Fibroblast of lung (primary cell): Measurements from ENCODE around the gene ING3.

Source experiments
- EZH2 ChIP-seq: IDR thresholded peaks from 2 replicates; pipeline ENCODE4 v1.5.1; 2012; ENCODE audit warnings: low read length, control low read depth, mild to moderate bottlenecking; ENCODE audit errors: missing control alignments
- TF ChIP-seq, protein P1 (sequence below), 2 donors: IDR thresholded peaks in 1 of 2; conservative IDR thresholded peaks in 1 of 2; 1 replicate in 1 of 2; 2 replicates in 1 of 2; pipeline ENCODE4 v1.5.1; 2011 to 2012; ENCODE audit warnings: low read length in 2 of 2, control low read depth in 1 of 2, inconsistent platforms in 1 of 2, low read depth in 1 of 2, mild to moderate bottlenecking in 1 of 2

DNA sequence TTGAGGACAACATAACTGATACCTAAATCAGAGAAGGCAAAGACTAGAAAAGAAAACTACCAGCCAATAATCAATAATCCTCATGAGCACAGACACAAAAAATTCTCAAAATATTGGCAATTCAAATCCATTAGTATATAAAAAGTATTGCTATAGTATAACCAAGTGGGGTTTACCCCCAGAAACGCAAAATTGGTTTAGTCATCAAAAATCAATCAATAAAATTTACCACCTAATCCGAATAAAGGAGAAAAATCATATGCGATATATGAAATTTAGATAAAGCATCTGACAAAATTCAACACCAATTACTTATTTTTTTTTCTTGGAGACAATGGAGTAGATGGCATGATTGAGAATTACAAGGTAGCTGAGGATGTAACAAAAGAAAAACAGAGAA is 11.2 kb upstream of the ING3 start:
- TF ChIP-seq, protein P1, sequence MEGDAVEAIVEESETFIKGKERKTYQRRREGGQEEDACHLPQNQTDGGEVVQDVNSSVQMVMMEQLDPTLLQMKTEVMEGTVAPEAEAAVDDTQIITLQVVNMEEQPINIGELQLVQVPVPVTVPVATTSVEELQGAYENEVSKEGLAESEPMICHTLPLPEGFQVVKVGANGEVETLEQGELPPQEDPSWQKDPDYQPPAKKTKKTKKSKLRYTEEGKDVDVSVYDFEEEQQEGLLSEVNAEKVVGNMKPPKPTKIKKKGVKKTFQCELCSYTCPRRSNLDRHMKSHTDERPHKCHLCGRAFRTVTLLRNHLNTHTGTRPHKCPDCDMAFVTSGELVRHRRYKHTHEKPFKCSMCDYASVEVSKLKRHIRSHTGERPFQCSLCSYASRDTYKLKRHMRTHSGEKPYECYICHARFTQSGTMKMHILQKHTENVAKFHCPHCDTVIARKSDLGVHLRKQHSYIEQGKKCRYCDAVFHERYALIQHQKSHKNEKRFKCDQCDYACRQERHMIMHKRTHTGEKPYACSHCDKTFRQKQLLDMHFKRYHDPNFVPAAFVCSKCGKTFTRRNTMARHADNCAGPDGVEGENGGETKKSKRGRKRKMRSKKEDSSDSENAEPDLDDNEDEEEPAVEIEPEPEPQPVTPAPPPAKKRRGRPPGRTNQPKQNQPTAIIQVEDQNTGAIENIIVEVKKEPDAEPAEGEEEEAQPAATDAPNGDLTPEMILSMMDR (conservative IDR thresholded peaks at IDR 0.05 in 1 of 2, IDR thresholded peaks at IDR 0.05 in 1 of 2; ENCODE audit: low read depth in 1 of 2, low read length in 2 of 2) = no peak
- no peak for TF ChIP-seq EZH2
